Measurements from ENCODE around the gene AQP6.

The AQP6 gene

DNA sequence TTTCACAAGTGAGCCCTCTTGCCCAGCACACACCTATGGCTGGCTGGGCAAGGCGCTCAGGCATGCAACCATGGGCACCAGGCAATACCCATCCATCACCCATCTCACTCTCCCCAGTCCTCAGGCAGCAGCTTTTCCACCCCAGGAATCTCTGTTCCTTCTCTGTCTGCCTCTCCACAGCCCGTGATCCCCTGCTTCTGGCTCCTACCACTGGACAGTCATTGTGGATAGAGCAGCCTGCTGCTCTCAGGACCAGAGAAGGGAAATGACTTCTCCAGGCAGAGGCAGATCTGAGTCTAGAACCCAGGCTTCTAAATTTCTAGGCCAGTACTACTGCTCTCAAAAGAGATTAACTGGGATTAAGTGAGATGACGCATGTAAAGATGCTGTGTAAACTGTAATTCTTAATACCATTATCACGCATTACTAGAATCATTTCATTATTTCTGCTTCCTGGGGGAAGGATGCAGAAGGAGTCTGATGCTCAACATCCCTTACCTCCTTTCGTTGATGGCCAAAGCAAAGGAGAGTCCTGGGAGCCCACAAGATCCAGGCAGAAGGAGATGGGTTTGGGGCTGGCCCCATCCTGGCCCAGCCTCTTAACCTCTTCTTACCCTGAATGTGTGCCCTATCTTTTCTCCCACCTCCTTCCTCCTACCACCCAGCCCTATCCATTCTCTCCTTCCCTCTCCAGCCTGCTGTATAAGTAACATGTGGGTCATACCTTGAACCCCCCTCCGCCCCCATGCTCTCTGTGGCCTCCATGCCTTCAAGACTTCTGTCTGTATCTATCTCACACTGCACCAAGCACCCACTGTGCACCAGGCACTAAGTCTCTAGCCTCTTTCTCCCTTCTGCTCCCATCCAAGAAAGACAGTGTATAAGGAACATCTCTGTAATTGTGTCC is 15.8 kb upstream of the AQP6 start:
- no peak for DNase-seq

- DNase-seq = no peak
Observed at GRCh38 chr12:49957570-49957967, 15.2 kb upstream of the AQP6 start.

GRCh38 chr12:49959685-49960473 is 12.9 kb upstream of the AQP6 start:
- DNase-seq = no peak

DNA sequence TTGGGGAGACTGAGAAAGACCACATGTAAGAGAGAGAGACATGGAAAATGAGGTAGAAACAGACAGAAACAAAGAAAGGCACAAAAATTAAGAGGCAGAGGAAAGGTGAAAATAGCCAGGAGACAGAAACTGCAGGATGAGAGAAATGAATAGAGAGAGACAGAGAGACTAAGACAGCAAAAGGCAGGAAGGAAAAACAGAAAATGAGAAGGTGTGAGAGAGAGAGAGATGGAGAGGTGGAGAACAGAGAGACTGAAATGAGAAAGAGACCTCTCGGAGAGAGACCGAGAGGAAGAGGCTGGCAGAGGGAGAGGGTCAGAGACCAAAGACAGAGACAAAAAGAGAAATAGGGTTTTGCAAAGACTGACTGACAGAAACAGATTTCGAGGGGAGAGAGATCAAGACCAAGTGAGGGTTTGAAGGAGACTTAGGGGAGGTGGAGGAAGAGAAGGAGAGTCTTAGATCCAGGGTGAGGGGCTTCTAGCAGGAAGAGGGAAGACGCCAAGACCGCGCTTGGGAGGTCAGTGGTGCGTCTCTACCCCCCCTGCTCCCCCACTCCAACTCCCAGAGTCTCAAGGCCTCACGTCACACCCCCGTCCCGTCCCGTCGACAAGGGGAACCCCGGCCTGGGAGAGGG is 12.2 kb upstream of the AQP6 start:
- DNase-seq = no peak

GRCh38 chr12:49961111-49961922 is 11.4 kb upstream of the AQP6 start, which contains the start of gene AQP5:
Gene AQP5, plus strand, starts transcription at chr12:49961872. Its CDS starts 146 bp downstream, at chr12:49962018.
- DNase-seq = no peak

DNA sequence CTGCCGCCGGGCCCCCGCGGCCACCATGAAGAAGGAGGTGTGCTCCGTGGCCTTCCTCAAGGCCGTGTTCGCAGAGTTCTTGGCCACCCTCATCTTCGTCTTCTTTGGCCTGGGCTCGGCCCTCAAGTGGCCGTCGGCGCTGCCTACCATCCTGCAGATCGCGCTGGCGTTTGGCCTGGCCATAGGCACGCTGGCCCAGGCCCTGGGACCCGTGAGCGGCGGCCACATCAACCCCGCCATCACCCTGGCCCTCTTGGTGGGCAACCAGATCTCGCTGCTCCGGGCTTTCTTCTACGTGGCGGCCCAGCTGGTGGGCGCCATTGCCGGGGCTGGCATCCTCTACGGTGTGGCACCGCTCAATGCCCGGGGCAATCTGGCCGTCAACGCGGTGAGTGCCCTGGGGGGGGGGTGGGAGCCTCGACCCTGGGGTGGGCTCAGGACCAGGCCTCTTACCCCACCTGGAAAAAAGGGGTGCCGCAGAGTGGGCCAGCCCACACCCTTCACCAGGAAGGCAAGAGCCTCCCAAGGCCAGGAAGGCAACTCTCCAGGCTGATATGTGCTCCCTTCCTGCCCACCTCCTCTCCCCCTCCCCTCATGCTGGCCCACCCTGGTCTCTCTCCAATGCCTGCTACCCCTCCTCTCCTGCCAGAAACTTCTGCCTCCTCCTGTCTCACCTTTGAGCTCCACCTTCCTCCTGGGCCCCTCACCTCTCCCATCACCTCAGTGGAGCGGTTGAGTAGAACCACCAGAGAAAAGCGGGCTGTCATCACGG is 10.6 kb upstream of the AQP6 start:
- DNase-seq = no peak

DNA sequence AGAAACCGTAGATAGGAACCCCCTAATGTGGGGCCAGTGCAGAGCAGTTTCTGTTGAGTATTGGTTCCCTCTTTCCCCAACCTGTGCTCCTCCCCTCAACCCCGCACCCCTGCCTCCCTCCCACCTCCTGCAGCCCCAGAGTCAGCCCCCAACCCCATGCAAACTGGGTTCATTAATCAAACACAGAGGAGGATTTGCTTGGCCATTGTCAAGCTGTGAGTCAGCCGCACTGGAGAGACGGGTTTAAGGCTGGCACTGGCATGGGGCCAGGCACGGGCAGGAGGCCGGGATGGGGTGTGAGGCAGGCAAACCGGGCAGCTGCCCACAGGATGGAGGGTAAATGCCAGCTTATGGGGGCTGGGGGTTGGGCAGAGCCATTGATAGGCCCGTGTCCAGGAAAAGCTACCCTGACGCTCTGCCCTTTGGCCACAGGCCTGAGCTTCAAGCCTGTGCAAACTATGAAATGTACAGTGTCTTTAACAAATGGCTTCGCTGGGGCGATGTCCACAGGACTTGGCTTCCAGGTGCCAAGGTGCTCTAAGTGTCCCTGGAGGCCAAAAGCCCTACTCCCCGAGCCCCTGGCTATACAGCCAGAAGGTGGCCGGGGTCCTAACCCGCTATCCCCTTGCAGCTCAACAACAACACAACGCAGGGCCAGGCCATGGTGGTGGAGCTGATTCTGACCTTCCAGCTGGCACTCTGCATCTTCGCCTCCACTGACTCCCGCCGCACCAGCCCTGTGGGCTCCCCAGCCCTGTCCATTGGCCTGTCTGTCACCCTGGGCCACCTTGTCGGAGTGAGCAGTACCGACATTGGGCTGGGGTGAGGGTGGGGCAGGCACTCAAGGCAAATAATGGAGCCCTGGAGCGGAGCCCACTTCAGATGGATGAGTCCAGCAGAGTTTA is 9.6 kb upstream of the AQP6 start:
- DNase-seq = no peak

GRCh38 chr12:49963976-49964815 is 8.6 kb upstream of the AQP6 start:
- DNase-seq = no peak

GRCh38 chr12:49964849-49965624 is 7.7 kb upstream of the AQP6 start:
- no peak for DNase-seq

GRCh38 chr12:49965836-49966235 is 6.9 kb upstream of the AQP6 start:
- DNase-seq = no peak

GRCh38 chr12:49966511-49967041 is 6.2 kb upstream of the AQP6 start:
- no peak for DNase-seq

- DNase-seq = peak; percentile 97
Observed at GRCh38 chr12:49967042-49967776, 5.5 kb upstream of the AQP6 start.

GRCh38 chr12:49967777-49968250 is 4.9 kb upstream of the AQP6 start:
- no peak for DNase-seq

DNA sequence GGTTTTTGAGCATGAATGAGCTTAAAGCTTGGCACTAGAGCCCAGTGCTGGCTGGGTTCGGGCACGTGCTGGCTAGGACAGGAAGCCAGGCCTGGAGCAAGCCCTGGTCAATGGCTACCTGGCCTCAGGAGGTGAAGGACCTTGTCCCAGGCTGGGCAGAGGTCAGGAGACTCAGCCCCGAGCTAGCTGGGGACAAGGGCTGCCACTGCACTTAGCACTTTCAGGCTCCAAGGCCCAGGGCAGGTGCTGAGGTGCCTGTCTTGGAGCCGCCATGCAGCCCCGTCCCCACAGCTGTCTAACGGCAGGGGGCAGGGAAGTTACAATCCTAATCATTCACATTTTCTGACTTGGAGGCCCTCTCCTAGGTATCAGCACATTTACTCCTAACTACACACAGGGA is 4.3 kb upstream of the AQP6 start:
- no peak for DNase-seq

GRCh38 chr12:49969027-49969426 is 3.7 kb upstream of the AQP6 start:
- DNase-seq = no peak

DNA sequence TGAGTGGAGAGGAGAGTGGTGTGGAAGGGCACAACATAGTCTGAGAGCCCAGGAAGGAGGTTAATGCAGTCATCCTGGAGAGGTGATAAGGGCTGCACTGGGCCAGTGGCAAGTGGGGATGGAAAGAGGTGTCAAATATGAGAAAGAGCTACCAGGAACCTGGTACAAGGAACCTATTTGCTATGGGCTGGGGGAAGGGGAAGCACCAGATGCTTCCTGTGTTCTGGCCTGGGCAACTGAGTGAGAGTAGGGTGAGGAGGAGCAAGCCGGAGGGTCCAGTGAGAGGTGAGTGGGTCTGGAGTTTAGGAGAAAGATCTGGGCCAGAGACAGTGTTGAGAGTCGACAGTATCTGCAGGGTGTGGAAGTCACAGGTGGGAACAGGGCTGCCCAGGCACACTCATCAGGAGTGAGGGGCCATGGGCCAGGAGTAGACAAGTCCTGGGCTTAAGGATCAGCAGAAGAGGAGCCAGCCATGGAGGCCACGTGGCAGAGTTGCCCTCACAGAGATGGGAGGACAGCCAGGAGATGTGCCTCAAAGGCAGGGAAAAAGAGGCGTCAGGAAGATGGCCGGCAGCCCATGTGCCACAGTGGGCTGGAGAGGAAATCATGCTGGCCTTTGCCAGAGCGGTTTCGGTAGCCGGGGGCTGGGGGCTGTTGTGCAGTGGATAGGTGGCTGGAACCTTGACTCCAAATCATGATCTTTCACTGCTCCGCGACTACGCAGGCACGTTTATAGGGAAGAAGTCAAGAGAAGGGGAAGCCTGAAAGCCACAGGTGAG is 2.9 kb upstream of the AQP6 start:
- DNase-seq = no peak

DNA sequence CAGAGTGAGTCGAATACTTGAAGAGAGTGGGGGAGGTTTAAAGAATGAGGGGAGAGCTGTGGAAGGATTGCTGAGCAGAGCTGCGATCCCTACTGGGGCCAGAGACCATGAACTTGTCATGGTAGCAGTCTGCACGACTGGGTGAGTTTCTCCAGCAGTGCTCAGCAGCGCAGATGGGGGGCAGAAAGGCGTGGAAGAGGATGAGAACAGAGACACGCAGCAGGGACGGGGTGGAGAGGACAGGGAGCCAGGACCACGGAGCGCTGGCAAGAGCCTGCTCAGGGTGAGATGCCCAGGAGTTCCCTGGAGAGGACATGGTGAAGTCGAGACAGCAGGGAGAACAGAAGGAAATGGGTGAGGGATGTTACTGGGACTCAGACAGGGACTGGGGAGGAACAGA is 2.1 kb upstream of the AQP6 start:
- no peak for DNase-seq

Data from activated CD4-positive, alpha-beta T cell treated with anti-CD3 and anti-CD28 coated beads for 48 hours (primary cell).